HG03139 (cell line): ENCODE data around the gene LRRC31.
A peak's percentile ranks its signal among the peaks of the same experiment; 100 is the strongest.

Experiments
- ATAC-seq: cut with Tn5 transposase; IDR thresholded peaks from one replicate; pipeline ENCODE4 v1.9.1; 2021; ENCODE audit not compliant: unreplicated experiment

LRRC31 gene

DNA sequence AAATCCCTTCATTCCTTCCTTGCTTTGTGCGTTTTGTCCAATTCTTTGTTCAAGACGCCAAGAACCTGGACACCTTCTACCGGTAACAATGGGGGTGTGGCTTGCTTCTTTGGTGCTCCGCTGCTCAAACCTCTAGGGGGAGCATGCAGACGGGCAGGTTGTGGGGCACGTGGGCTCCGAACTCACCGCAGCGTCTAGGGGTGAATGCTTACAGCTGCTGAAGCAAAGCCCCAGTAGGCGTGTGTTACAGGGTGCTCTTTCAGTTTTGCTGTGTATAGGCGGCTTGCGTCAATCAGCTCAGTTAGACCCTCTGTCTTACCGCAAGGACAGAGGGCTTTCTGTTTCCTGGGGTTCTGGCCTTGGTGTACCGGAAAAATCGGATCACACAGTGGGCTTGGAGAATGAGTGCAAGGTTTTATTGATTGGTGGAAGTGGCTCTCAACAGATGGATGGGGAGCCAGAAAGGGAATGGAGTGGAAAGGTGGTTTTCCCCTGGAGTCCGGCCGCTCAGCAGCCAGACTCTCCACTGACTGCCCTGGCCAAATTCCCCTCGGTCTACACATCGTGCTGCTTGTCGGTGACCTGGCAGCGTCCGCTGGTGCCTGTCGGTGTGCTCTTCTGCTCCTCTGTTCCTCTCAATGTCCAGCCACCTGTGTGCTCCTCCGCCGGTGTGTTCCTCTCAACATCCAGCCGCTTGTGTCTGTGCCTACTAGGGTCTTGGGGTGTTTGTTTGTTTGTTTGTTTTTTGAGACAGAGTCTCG, 55.8 kb downstream of the LRRC31 start:
- peak; percentile 87 for ATAC-seq

DNA sequence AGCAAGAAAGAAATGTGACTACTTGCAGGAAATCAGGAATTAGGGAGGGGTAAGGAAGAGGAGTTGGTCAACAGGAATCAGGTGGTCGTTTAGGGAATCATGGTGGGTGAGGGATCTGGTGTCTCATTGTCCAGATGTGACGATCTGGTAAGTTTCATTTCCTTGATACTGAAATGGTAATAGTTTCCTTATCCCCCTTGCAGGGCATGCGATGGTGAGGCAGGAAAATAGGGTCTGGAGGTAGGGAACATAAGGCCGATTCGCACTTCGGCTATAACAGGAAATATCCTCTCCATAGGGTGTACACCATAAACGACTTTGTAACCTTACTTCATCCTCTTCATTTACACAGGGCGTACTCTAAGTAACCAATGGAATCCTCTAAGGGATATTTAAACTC, 56.5 kb downstream of the LRRC31 start:
- ATAC-seq = no peak

DNA sequence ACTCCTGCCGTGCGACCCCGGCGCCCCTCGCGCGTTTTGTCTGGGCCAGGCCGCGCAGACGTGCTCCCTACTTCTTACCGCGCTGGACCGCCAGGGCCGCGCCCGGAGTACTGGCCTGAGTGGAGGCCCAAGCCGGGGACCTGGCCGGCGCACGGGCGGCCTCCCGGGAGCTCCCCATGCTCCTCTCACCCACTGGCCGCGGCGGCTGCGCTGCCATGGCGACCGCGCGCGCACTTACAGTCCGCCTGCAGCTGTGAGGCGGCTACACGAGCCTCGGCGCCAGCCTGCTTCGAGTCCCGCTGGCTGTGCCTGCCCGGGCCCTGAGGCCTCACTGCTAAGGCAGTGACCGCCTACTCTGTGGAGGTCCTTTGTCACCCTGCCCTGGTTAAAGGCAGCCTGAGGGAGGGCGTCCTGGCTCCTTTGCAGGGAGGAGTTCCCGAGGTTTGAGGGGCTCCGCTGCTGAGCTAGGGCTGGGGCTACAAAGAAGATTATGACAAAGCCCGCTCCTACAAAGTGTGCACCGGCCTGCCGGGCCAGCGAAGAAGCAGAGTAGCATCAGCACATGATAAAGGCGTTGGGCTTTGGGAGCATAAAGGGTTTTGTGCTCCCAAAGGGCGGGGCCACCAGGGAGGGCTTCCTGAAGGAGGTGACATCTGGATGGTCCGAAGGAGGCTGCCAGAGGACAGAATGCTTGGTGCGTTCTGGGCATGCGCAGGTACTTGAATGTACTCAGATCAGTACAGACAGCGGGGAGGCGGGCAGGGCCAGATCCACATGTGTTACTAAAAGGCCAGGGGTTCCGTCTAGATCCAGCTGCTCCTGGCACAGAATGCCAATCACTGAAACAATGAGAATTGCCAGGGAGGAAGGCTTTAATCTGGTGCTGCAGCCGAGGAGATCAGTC, 57.2 kb downstream of the LRRC31 start, which contains the start of the genes LRRC34 and LRRIQ4:
LRRC34 (minus strand) TSS at position 573 of the 904 bp plus-strand sequence; CDS start at position 217, 356 bp downstream.
LRRIQ4 (plus strand) TSS at position 539 of the 904 bp plus-strand sequence. CDS start 9,052 bp downstream, outside the sequence.
- ATAC-seq = peak; percentile 67

DNA sequence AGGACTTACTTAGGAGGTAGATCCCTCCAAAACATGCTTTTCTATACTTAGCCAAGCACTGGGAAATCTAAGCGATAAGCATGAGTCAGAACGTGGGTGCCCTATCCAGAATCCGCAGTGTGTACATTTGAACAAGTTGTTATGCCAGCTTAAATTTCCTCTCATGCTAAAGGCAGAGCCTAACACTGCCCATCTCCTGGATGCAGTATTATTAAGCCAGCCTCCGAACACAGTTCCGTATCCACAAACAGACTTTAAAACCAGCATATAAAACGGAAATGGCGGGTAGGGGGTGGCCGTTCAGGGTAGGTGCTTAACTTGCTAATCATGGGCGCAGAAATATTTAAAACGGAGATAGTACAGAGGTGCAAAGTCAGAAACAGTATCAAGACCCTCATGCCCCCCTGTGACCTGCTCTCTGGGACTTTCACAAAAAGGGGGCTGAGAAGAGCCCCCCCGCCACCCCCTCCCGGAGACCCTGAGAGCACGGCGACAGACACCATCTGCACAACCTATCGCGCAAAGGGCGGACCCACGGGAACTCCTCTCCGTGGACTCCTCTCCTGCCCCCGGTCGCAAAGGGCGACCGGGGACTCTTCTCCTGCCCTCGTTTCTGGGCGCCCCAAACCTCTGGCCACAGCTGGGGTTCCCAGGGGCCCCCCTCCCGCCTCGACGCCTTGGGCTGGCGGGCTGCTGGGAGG, 58.0 kb downstream of the LRRC31 start:
- peak; percentile 4 for ATAC-seq

DNA sequence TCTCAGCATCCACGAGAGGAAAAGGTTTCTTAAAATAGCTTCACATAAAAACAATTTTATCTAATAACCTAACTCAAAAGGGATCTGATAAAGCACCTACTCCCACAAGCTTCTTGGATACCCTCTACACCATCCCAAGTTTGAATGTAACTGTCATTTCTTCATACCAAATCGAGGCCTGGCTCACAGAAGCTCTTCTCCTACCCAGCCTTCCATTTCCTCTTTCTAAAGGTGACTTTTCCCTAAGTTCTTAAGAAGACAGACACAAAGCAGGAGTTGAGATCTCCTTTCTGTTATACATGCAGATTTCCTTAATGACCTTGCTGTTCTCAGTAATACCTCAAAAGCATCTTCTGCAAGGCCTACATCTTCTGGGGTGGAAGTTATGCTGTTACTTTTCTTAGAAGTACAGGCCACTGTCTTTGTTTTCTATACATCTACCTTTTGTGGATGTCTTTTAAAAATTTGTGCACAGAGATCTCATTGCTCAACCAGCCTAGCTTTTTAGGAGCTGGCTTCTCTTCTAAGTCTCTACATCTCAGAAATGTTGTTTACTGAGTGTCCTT, 60.4 kb downstream of the LRRC31 start:
- no peak for ATAC-seq

DNA sequence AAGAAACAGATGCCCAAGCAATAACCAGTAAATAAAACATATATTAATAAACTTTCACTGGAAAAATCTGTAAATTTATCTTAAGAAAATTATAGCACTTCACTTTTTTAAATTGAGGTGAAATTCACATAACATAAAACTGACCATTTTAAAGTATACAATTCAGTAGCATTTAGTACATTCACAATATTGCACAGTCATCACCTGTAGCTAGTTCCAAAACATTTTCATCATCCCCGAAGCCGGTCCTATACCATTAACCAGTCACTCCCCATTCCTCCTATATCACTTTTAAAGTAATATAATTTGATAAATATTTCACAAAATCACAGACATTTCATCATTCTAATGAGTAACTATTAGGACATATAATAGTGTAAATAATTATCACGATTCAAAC, 65.1 kb downstream of the LRRC31 start:
- ATAC-seq = no peak

DNA sequence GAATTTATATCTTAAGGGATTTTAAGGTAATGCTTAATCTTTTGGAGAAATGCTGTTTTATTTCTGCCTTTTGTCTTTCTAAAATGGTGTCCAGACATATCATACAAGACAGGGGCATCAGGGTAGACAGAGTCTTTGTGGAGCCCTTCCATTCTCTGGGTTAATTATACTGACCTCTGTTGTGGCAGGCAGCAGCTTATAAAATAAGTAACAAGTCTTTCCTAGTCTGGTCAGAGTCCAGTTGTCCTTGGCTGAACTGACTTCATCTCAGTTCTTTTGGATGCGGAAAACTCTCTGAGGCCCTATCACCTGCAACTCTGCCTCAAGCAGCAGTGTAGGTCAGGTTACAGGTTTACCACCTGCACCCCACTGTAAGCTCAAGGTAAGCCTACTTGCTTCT, 77.4 kb downstream of the LRRC31 start:
- no peak for ATAC-seq

DNA sequence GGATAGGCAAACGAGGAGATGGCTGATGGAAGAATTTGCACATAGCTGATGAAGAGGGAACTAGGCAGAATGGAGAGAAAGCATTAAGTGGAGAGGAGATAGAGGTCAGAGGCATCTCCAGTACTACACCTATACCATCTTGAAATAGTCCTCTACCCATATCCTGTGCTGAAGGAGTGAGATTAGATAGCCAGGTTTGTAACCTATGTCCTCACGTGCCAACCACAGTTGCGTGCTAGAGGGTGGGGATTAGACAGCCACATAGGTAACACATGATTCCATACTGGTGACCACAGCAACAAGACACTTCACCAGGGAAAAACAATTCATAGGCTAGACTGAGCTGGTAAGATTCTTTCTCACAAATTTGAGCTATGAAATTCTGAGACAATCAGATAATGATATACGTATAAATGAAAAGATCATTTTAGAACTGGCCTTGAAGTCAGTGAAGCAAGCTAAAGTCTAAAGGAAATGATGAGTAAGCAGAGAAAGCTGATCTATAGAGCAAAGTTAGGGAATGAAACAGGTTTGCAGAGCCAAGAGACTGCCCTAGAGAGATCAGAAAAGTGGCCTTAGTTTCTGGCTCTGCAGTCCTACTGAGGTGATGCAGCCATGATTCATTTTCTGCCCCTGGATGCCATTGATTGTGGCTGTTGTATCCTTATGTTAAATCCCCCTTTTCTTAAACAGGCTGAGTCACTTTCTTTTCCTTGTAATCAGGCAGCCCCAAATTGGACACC, 78.9 kb downstream of the LRRC31 start:
- ATAC-seq = no peak

DNA sequence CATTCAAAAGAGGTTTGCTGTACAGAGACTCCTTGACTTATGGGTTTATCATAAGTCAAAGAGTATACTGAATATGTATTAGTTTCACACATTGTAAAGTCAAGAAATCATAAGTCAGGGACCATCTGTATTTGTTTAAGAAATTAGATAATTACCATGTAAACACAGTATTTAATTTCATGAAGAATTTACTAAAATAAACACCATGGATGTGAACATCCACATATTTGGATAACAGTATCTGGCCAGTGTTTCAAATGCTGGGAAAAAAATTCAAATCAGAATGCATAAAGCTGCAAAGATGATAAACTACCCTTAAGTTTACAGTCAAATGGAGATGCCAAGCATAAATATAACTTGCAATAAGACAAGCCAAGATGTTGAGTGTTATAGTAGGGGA, 79.5 kb downstream of the LRRC31 start:
- no peak for ATAC-seq
